Keratinocyte (primary cell): ENCODE measurements around the gene ULK4. TPM values are rescaled to one million over a fixed set of nuclear protein-coding genes. Genes with fewer than 3 reads are reported as not detected.

Experiments used
- DNase-seq: peaks from one replicate; pipeline ENCODE4 v3.0.0-alpha.2; 2011; ENCODE audit warnings: low read depth, missing footprints, low spot score
- FAIRE-seq: peaks from 2 replicates; lab custom pipeline; 2011; peaks lifted over from hg19 to GRCh38; lab: Jason Lieb, UNC
- H2AFZ ChIP-seq: 2 replicates; pipeline ENCODE4 v1.6.0; 2012; ENCODE audit warnings: low read length, control low read depth, inconsistent platforms; ENCODE audit not compliant: control insufficient read depth
- H3K27ac ChIP-seq: 2 replicates; pipeline ENCODE4 v1.5.1; 2011; ENCODE audit warnings: low read length; ENCODE audit not compliant: control insufficient read depth, insufficient read depth
- H3K27me3 ChIP-seq: 3 replicates; pipeline ENCODE4 v1.6.0; 2011; ENCODE audit warnings: low read length; ENCODE audit not compliant: control insufficient read depth, insufficient read depth; ENCODE audit errors: extremely low read depth
- H3K36me3 ChIP-seq, 2 experiments: 2 replicates in 1 of 2; 3 replicates in 1 of 2; pipeline ENCODE4 v1.5.1; 2011; ENCODE audit warnings: low read length in 2 of 2, mild to moderate bottlenecking in 1 of 2; ENCODE audit not compliant: control insufficient read depth in 2 of 2, insufficient read depth in 2 of 2; ENCODE audit errors: extremely low read depth in 1 of 2
- H3K4me1 ChIP-seq: 3 replicates; pipeline ENCODE4 v1.5.1; 2011; ENCODE audit warnings: low read length; ENCODE audit not compliant: control insufficient read depth, insufficient read depth; ENCODE audit errors: extremely low read depth
- H3K4me2 ChIP-seq: 3 replicates; pipeline ENCODE4 v1.6.0; 2011; ENCODE audit warnings: low read depth, low read length; ENCODE audit not compliant: control insufficient read depth, insufficient read depth; ENCODE audit errors: extremely low read depth
- H3K4me3 ChIP-seq, 3 experiments: fragments of 200-600 bp in 1 of 3; sonication (generic) in 1 of 3; 2 replicates in 2 of 3; 3 replicates in 1 of 3; pipeline ENCODE4 v1.5.1; 2011 to 2016; ENCODE audit warnings: low read length in 3 of 3, mild to moderate bottlenecking in 3 of 3, control low read depth in 2 of 3, inconsistent platforms in 1 of 3, low read depth in 1 of 3, mixed read lengths in 1 of 3, mixed run types in 1 of 3, moderate library complexity in 1 of 3; ENCODE audit not compliant: control insufficient read depth in 2 of 3, insufficient read depth in 2 of 3; ENCODE audit errors: extremely low read depth in 1 of 3
- H3K79me2 ChIP-seq: 2 replicates; pipeline ENCODE4 v1.6.0; 2012; ENCODE audit warnings: low read length; ENCODE audit not compliant: control insufficient read depth, insufficient read depth
- H3K9ac ChIP-seq: 3 replicates; pipeline ENCODE4 v1.6.0; 2011; ENCODE audit warnings: low read length; ENCODE audit not compliant: control insufficient read depth, insufficient read depth; ENCODE audit errors: extremely low read depth
- H3K9me1 ChIP-seq: 3 replicates; pipeline ENCODE4 v1.6.0; 2011; ENCODE audit warnings: low read length; ENCODE audit not compliant: control insufficient read depth, insufficient read depth; ENCODE audit errors: extremely low read depth
- H3K9me3 ChIP-seq: 2 replicates; pipeline ENCODE4 v1.5.1; 2012; ENCODE audit warnings: low read depth, low read length; ENCODE audit not compliant: control insufficient read depth
- H4K20me1 ChIP-seq: 3 replicates; pipeline ENCODE4 v1.6.0; 2011; ENCODE audit warnings: low read length; ENCODE audit not compliant: control insufficient read depth, insufficient read depth; ENCODE audit errors: extremely low read depth
- CTCF ChIP-seq, 3 experiments: IDR thresholded peaks in 1 of 3; conservative IDR thresholded peaks in 1 of 3; optimal IDR thresholded peaks in 1 of 3; 2 replicates in 2 of 3; 3 replicates in 1 of 3; pipeline versions ENCODE3 to v1.5.1; 2011; ENCODE audit warnings: low read length in 3 of 3, mild to moderate bottlenecking in 3 of 3, moderate library complexity in 2 of 3, control low read depth in 1 of 3, inconsistent platforms in 1 of 3; ENCODE audit not compliant: insufficient read depth in 2 of 3; ENCODE audit errors: extremely low read depth in 1 of 3
- EZH2 ChIP-seq: IDR thresholded peaks from one replicate; pipeline ENCODE4 v1.6.1; 2012; ENCODE audit warnings: inconsistent platforms, mild to moderate bottlenecking, low read length, moderate library complexity
- dilution Hi-C: fragments of 300-500 bp; cut with MboI; formaldehyde crosslinking; loops from one replicate; pipeline ENCODE4 v1.7.0; 2020; ENCODE audit warnings: low sequenced_read_pairs; ENCODE audit not compliant: extremely low pct_ligation_motif_present
- polyA plus RNA-seq, 5 experiments: library from polyadenylated mRNA; depleted of rRNA in 3 of 5; stranded (reverse) in 3 of 5; stranded (forward) in 1 of 5; unstranded in 1 of 5; fragments of >200 nt; gene quantifications; 1 replicate in 1 of 5; 2 replicates in 3 of 5; 3 replicates in 1 of 5; pipeline versions ENCODE4 v1.2.1 to v1.2.3, GENCODE V29; 2011 to 2012; ENCODE audit warnings: missing spikeins in 2 of 5, low read depth in 1 of 5, low replicate concordance in 1 of 5

The ULK4 gene
- polyA plus RNA-seq, 1 donor (not counting 4 experiments of a cell fraction or from before 2014, with no cell fraction given) = 6.1 TPM

- Histone ChIP-seq H3K27ac (no peak overlapping the region), H3K9me3 (no peaks in the 10 kb centered on the region), H3K36me3 (no peaks in the 10 kb centered on the region), H2AFZ (no peak overlapping the region), H3K4me3 (no peak overlapping the region), H3K9me1 (no peaks in the 10 kb centered on the region), H3K79me2 (no peaks in the 10 kb centered on the region), H3K4me1 (no peaks in the 10 kb centered on the region), H3K9ac (no peak overlapping the region), H4K20me1 (no peaks in the 10 kb centered on the region), H3K4me2 (no peak overlapping the region), H3K27me3 (no peaks in the 10 kb centered on the region)
- dilution Hi-C loops = no loop called here
- TF ChIP-seq CTCF (optimal IDR thresholded peaks at IDR 0.05 in 1 of 3, IDR thresholded peaks at IDR 0.05 in 1 of 3, conservative IDR thresholded peaks at IDR 0.05 in 1 of 3; ENCODE audit: extremely low read depth in 1 of 3, insufficient read depth in 2 of 3, low read length in 3 of 3) = no peak
- no peak for TF ChIP-seq EZH2
- FAIRE-seq (no peak), DNase-seq (no peak)
These were observed 592.1 kb downstream of the ULK4 start for GRCh38 chr3:41369838-41370237.

DNA sequence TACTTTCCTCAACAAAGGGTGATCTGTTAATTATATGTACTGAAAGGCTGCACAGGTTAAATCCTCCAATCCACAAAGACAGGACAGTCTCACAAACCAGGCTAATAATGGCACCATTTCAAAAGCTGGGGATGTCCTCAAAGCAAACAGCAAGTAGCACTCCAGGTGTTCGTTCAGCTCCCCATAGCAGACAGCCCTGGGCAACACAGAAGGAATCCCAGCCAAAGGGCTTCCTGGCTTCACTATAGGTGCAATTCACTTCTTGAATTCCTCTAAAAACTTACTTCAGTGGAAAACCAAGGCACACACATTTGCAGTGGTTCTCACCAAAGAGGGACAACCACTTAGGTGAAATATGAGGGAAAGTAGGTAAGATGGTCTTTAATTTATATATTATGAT is 595.9 kb downstream of the ULK4 start:
- dilution Hi-C loops = no loop called here
- no peak for DNase-seq
- no peak overlapping the region for H3K9ac ChIP-seq

More for the DNA sequence above, 595.9 kb downstream of the ULK4 start:
- H3K79me2 ChIP-seq = no peaks in the 10 kb centered on the region
- H3K4me1 ChIP-seq = no peaks in the 10 kb centered on the region
- H3K4me2 ChIP-seq = no peak overlapping the region
- H2AFZ ChIP-seq = no peak overlapping the region
- H3K4me3 ChIP-seq = no peak overlapping the region
- FAIRE-seq = no peak
- no peaks in the 10 kb centered on the region for H3K27me3 ChIP-seq
- no peaks in the 10 kb centered on the region for H3K36me3 ChIP-seq
- TF ChIP-seq CTCF (optimal IDR thresholded peaks at IDR 0.05 in 1 of 3, IDR thresholded peaks at IDR 0.05 in 1 of 3, conservative IDR thresholded peaks at IDR 0.05 in 1 of 3; ENCODE audit: extremely low read depth in 1 of 3, insufficient read depth in 2 of 3, low read length in 3 of 3) (no peak), EZH2 (no peak)
- no peak overlapping the region for H3K27ac ChIP-seq
- no peaks in the 10 kb centered on the region for H3K9me1 ChIP-seq
- H3K9me3 ChIP-seq = no peaks in the 10 kb centered on the region
- H4K20me1 ChIP-seq = no peaks in the 10 kb centered on the region
